Measurements from ENCODE around the gene KCNK15. TPM values are rescaled to one million over a fixed set of nuclear protein-coding genes. Genes with fewer than 3 reads are reported as not detected.

The KCNK15 gene
- polyA plus RNA-seq, 3 donors = 0.03 TPM; not detected in 2

GRCh38 chr20:44771172-44771535 lies 25.5 kb downstream of the KCNK15 start:
- Histone ChIP-seq H3K27me3 (ENCODE audit: control insufficient read depth in 2 of 2, insufficient read depth in 2 of 2, low read length in 2 of 2) (no peaks in the 10 kb centered on the region), H3K4me3 (replicated peaks in 1 of 3; ENCODE audit: low read depth in 2 of 3, low read length in 3 of 3) (no peak overlapping the region), H3K4me1 (ENCODE audit: control insufficient read depth in 1 of 2, insufficient read depth in 2 of 2, low read length in 2 of 2) (no peaks in the 10 kb centered on the region), H3K36me3 (replicated peaks in 1 of 2; ENCODE audit: control insufficient read depth in 1 of 2, insufficient read depth in 2 of 2, low read length in 2 of 2) (no peaks in the 10 kb centered on the region), H2AFZ (ENCODE audit: insufficient read depth, low read depth, low read length, poor library complexity, severe bottlenecking) (no peak overlapping the region), H4K20me1 (ENCODE audit: insufficient read depth, low read length) (no peaks in the 10 kb centered on the region), H3K79me2 (ENCODE audit: insufficient read depth, low read length) (no peaks in the 10 kb centered on the region), H3K9me3 (replicated peaks in 1 of 2; ENCODE audit: control insufficient read depth in 1 of 2, insufficient read depth in 1 of 2, low read length in 2 of 2) (no peaks in the 10 kb centered on the region), H3K4me2 (replicated peaks; ENCODE audit: extremely low read depth, low read length, poor library complexity, severe bottlenecking) (no peak overlapping the region), H3K9ac (ENCODE audit: insufficient read depth, low read length, poor library complexity, severe bottlenecking) (no peak overlapping the region), H3K27ac (ENCODE audit: low read depth in 1 of 2, low read length in 2 of 2) (no peak overlapping the region)
- 92% methylated on average over 6 of the region's 8 CpGs for WGBS (ENCODE audit: insufficient coverage)
- intact Hi-C loops (cut with micrococcal nuclease) = no loop called here
- H3K4me1 Mint-ChIP-seq = no peaks in the 10 kb centered on the region
- H3K27me3 Mint-ChIP-seq (ENCODE audit: low read depth in 3 of 3) = peaks cover 6 to 9% (median 9%) of the 10 kb centered on the region in 3 donors
- H3K36me3 Mint-ChIP-seq = no peaks in the 10 kb centered on the region
- H3K4me3 Mint-ChIP-seq = no peak overlapping the region
- H3K27ac Mint-ChIP-seq = no peak overlapping the region
- TF ChIP-seq CTCF (IDR thresholded peaks at IDR 0.05) = no peak
- no peak for DNase-seq
- no peaks in the 10 kb centered on the region for H3K9me3 Mint-ChIP-seq

DNA sequence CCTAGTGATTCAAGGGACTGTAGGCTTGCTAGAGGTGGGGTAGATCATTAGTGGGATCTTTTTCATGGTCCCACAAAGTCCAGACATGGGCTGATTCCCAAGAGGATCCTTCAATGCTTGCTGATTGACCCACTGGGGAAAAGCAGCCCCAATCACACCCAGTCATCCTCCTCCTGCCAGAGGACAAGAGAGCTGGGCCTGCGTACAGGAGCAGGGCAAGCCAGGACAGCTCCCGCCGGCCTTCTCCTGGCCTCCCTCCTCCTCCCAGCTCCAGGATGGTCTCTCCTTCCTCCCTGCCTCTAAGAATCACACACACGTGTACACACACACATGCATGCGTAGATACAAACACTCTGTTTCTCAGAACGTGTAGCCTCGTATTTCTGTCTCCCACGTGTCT lies 27.0 kb downstream of the KCNK15 start:
- Histone ChIP-seq H3K9me3 (replicated peaks in 1 of 2; ENCODE audit: control insufficient read depth in 1 of 2, insufficient read depth in 1 of 2, low read length in 2 of 2) (no peaks in the 10 kb centered on the region), H3K4me2 (replicated peaks; ENCODE audit: extremely low read depth, low read length, poor library complexity, severe bottlenecking) (no peak overlapping the region), H3K9ac (ENCODE audit: insufficient read depth, low read length, poor library complexity, severe bottlenecking) (no peak overlapping the region), H2AFZ (ENCODE audit: insufficient read depth, low read depth, low read length, poor library complexity, severe bottlenecking) (no peak overlapping the region), H4K20me1 (ENCODE audit: insufficient read depth, low read length) (no peaks in the 10 kb centered on the region), H3K4me3 (replicated peaks in 1 of 3; ENCODE audit: low read depth in 2 of 3, low read length in 3 of 3) (no peak overlapping the region), H3K79me2 (ENCODE audit: insufficient read depth, low read length) (no peaks in the 10 kb centered on the region), H3K27me3 (ENCODE audit: control insufficient read depth in 2 of 2, insufficient read depth in 2 of 2, low read length in 2 of 2) (no peaks in the 10 kb centered on the region), H3K27ac (ENCODE audit: low read depth in 1 of 2, low read length in 2 of 2) (no peak overlapping the region), H3K4me1 (ENCODE audit: control insufficient read depth in 1 of 2, insufficient read depth in 2 of 2, low read length in 2 of 2) (no peaks in the 10 kb centered on the region), H3K36me3 (replicated peaks in 1 of 2; ENCODE audit: control insufficient read depth in 1 of 2, insufficient read depth in 2 of 2, low read length in 2 of 2) (no peaks in the 10 kb centered on the region)
- DNase-seq = no peak
- intact Hi-C loops (cut with micrococcal nuclease) = no loop called here
- H3K27me3 Mint-ChIP-seq (ENCODE audit: low read depth in 3 of 3) = peaks cover 3 to 9% (median 4%) of the 10 kb centered on the region in 3 donors
- H3K36me3 Mint-ChIP-seq = no peaks in the 10 kb centered on the region
- H3K4me3 Mint-ChIP-seq = no peak overlapping the region
- no peaks in the 10 kb centered on the region for H3K4me1 Mint-ChIP-seq
- WGBS (ENCODE audit: insufficient coverage) = 68% methylated on average over 5 of the region's 8 CpGs
- no peaks in the 10 kb centered on the region for H3K9me3 Mint-ChIP-seq
- H3K27ac Mint-ChIP-seq = no peak overlapping the region
- TF ChIP-seq CTCF (IDR thresholded peaks at IDR 0.05) = no peak
